OCI-LY3 (cell line): ENCODE data around the gene SLC39A12.
A peak's percentile ranks its signal among the peaks of the same experiment; 100 is the strongest.

Experiments used
- H2AFZ ChIP-seq: fragments of 200-600, 300-600 bp; shearing (Covaris generic); 2 replicates; pipeline ENCODE4 v1.6.0; 2014; ENCODE audit warnings: antibody characterized with exemption, low read depth, low read length
- H3K27ac ChIP-seq: fragments of 200-600, 300-600 bp; sonication (generic); 2 replicates; pipeline ENCODE4 v1.5.1; 2014; ENCODE audit warnings: mild to moderate bottlenecking, low read length, moderate library complexity, mixed read lengths
- H3K27me3 ChIP-seq: fragments of 200-600, 300-600 bp; sonication (generic); 2 replicates; pipeline ENCODE4 v1.6.1; 2014; ENCODE audit warnings: low read depth, low read length, mixed read lengths
- H3K36me3 ChIP-seq: fragments of 200-600, 300-600 bp; sonication (generic); replicated peaks from 2 replicates; pipeline ENCODE3; 2014; ENCODE audit warnings: low read depth, low read length, mixed read lengths
- H3K4me1 ChIP-seq: fragments of 300-600, 200-600 bp; sonication (generic); 2 replicates; pipeline ENCODE4 v1.6.1; 2014; ENCODE audit warnings: low read length, mixed read lengths
- H3K4me2 ChIP-seq: fragments of 200-600, 300-600 bp; sonication (generic); 2 replicates; pipeline ENCODE4 v1.6.1; 2014; ENCODE audit warnings: low read length, mixed read lengths
- H3K4me3 ChIP-seq: fragments of 300-600, 200-600 bp; sonication (generic); 2 replicates; pipeline ENCODE4 v1.5.1; 2014; ENCODE audit warnings: antibody characterized with exemption, mild to moderate bottlenecking, low read length, moderate library complexity
- H3K79me2 ChIP-seq: fragments of 300-600, 200-600 bp; shearing (Covaris generic); 2 replicates; pipeline ENCODE4 v1.6.1; 2014; ENCODE audit warnings: mild to moderate bottlenecking, low read length, mixed read lengths
- H3K9ac ChIP-seq: fragments of 300-600, 200-600 bp; shearing (Covaris generic); 2 replicates; pipeline ENCODE4 v1.6.0; 2014; ENCODE audit warnings: mild to moderate bottlenecking, low read length, moderate library complexity
- H3K9me3 ChIP-seq: fragments of 200-600, 300-600 bp; shearing (Covaris generic); 2 replicates; pipeline ENCODE4 v1.6.1; 2014; ENCODE audit warnings: low read length, mixed read lengths; ENCODE audit not compliant: insufficient read depth
- H4K20me1 ChIP-seq: fragments of 200-600, 300-600 bp; sonication (generic); 2 replicates; pipeline ENCODE4 v1.6.1; 2016; ENCODE audit warnings: low read length, mixed read lengths; ENCODE audit not compliant: insufficient read depth
- EZH2phosphoT487 ChIP-seq: fragments of 200-600 bp; shearing (Covaris generic); IDR thresholded peaks from 2 replicates; pipeline ENCODE4 v1.6.1; 2018; ENCODE audit warnings: antibody characterized with exemption, mixed run types, low read depth
- TF ChIP-seq, protein P1 (sequence below): fragments of 200-600, 300-600 bp; sonication (generic); IDR thresholded peaks from 2 replicates; pipeline ENCODE4 v1.5.1; 2014; ENCODE audit warnings: antibody characterized with exemption, low read length, low read depth

SLC39A12 gene

DNA sequence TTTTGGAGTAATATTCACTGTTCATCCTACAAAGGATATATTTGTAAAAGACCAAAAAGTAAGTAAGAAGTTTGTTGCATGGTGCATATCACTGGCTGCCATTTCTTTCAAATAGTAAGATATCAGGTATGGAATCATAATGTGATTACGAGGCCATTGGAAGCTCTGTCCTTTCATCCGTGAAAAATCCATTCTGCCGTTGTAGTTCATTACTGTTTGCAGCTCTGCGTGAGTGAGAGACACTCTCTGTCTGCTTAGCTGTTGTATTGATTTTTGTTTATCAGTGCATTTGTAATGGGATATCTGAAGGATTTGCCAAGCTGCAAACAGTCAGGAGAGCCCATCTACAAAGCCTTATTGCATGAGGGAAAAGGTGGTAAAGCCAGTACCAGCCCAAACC, 44.1 kb upstream of the SLC39A12 start:
- H3K9ac ChIP-seq = no peak overlapping the region
- no peaks in the 10 kb centered on the region for H4K20me1 ChIP-seq
- peaks cover 7% of the 10 kb centered on the region for H3K4me1 ChIP-seq
- H3K27me3 ChIP-seq = no peaks in the 10 kb centered on the region
- no peaks in the 10 kb centered on the region for H3K9me3 ChIP-seq
- H3K4me3 ChIP-seq = no peak overlapping the region
- no peak overlapping the region for H2AFZ ChIP-seq
- TF ChIP-seq, protein P1, sequence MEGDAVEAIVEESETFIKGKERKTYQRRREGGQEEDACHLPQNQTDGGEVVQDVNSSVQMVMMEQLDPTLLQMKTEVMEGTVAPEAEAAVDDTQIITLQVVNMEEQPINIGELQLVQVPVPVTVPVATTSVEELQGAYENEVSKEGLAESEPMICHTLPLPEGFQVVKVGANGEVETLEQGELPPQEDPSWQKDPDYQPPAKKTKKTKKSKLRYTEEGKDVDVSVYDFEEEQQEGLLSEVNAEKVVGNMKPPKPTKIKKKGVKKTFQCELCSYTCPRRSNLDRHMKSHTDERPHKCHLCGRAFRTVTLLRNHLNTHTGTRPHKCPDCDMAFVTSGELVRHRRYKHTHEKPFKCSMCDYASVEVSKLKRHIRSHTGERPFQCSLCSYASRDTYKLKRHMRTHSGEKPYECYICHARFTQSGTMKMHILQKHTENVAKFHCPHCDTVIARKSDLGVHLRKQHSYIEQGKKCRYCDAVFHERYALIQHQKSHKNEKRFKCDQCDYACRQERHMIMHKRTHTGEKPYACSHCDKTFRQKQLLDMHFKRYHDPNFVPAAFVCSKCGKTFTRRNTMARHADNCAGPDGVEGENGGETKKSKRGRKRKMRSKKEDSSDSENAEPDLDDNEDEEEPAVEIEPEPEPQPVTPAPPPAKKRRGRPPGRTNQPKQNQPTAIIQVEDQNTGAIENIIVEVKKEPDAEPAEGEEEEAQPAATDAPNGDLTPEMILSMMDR = no peak
- TF ChIP-seq EZH2phosphoT487 = no peak
- no peak overlapping the region for H3K27ac ChIP-seq
- no peaks in the 10 kb centered on the region for H3K36me3 ChIP-seq
- H3K4me2 ChIP-seq = no peak overlapping the region
- H3K79me2 ChIP-seq = no peaks in the 10 kb centered on the region

DNA sequence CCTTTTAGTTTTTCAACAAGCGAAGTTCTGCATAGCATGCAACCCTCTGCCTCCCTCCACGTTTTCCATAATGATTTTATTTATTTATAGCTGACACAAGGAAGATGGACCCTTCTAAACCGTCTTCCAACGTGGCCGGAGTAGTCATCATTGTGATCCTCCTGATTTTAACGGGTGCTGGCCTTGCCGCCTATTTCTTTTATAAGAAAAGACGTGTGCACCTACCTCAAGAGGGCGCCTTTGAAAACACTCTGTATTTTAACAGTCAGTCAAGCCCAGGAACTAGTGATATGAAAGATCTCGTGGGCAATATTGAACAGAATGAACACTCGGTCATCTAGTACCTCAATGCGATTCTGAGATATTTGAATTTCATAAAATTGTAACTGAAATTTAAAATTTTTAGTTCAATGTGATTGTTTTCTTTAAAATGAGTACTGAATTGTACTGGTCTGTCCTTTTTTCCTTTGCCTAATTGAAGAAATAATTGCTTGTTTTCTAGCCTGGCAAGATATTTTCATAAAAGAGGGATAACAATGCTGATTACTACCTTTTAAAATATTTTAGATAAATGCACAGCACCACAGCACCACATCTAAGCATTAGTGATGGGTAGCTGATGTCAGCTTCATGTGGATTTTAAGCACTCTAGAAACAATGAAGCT, 41.5 kb upstream of the SLC39A12 start:
- Histone ChIP-seq H3K4me2 (peak overlapping the region; percentile 68), H2AFZ (peak overlapping the region; percentile 94), H3K4me1 (peaks cover 7% of the 10 kb centered on the region), H4K20me1 (no peaks in the 10 kb centered on the region), H3K36me3 (no peaks in the 10 kb centered on the region), H3K79me2 (no peaks in the 10 kb centered on the region), H3K4me3 (peak overlapping the region; percentile 55), H3K27me3 (no peaks in the 10 kb centered on the region), H3K9ac (peak overlapping the region; percentile 32), H3K9me3 (no peaks in the 10 kb centered on the region), H3K27ac (no peak overlapping the region)
- TF ChIP-seq, protein P1 = peak; percentile 74
- TF ChIP-seq EZH2phosphoT487 = no peak

DNA sequence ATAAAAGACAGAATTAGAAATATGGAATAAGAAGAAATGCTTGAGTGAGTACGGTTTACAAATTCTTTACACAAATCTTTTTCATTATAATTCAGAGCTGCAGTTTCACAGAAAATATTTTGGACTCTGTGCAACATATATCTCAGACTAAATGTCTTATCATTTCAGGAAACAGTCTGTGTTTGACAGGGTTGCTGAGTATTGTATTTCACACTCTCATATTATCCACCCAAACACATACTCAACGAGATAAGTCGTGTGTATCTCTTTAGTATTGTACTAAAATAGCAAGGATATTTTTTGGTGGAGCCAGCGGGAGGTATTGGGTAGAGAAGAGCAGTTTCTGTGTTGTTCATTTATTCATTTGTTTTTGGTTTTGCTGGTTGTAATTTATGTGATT, 39.0 kb upstream of the SLC39A12 start:
- Histone ChIP-seq H3K4me1 (peaks cover 7% of the 10 kb centered on the region), H3K4me3 (no peak overlapping the region), H2AFZ (no peak overlapping the region), H3K27ac (no peak overlapping the region), H3K27me3 (no peaks in the 10 kb centered on the region), H3K79me2 (no peaks in the 10 kb centered on the region), H3K36me3 (no peaks in the 10 kb centered on the region), H3K4me2 (no peak overlapping the region), H4K20me1 (no peaks in the 10 kb centered on the region), H3K9ac (no peak overlapping the region), H3K9me3 (no peaks in the 10 kb centered on the region)
- TF ChIP-seq, protein P1 = no peak
- TF ChIP-seq EZH2phosphoT487 = no peak

DNA sequence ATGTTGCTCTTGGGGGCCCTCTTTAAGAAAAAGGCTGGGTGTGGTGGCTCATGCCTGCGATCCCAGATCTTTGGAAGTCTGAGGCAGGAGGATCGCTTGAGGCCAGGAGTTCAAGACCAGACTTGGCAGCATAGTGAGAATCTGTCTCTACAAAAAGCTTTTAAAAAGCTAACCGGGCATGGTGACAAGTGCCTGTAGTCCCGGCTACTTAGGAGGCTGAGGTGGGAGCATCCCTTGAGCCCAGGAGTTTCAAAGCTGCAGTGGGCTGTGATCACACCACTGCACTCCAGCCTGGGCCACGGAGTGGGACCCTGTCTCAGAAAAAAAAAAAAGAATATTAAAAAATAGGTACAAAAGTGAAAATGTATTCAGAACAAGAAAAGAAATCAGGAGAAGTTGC, 38.1 kb upstream of the SLC39A12 start:
- Histone ChIP-seq H3K4me3 (no peak overlapping the region), H3K79me2 (no peaks in the 10 kb centered on the region), H2AFZ (no peak overlapping the region), H3K27ac (no peak overlapping the region), H4K20me1 (no peaks in the 10 kb centered on the region), H3K27me3 (no peaks in the 10 kb centered on the region), H3K9ac (no peak overlapping the region), H3K4me1 (peaks cover 7% of the 10 kb centered on the region), H3K4me2 (no peak overlapping the region), H3K36me3 (no peaks in the 10 kb centered on the region), H3K9me3 (no peaks in the 10 kb centered on the region)
- TF ChIP-seq, protein P1 = no peak
- no peak for TF ChIP-seq EZH2phosphoT487
